GM18498 (cell line): Measurements from ENCODE around the gene PLK1.
"Not testable (repeated sequence)": the region's sequence is repeated elsewhere in the genome, so short reads cannot be mapped to it uniquely, and the experiment has no call there.

Experiments used
- ATAC-seq: cut with Tn5 transposase; IDR thresholded peaks from one replicate; pipeline ENCODE4 v1.9.1; 2021; ENCODE audit warnings: mild to moderate bottlenecking, moderate library complexity; ENCODE audit not compliant: unreplicated experiment

The PLK1 gene

GRCh38 chr16:23706439-23706838 lies 27.8 kb downstream of the PLK1 start:
- no peak for ATAC-seq

- ATAC-seq: no peak
Measured at GRCh38 chr16:23709536-23709935, 30.8 kb downstream of the PLK1 start.

DNA sequence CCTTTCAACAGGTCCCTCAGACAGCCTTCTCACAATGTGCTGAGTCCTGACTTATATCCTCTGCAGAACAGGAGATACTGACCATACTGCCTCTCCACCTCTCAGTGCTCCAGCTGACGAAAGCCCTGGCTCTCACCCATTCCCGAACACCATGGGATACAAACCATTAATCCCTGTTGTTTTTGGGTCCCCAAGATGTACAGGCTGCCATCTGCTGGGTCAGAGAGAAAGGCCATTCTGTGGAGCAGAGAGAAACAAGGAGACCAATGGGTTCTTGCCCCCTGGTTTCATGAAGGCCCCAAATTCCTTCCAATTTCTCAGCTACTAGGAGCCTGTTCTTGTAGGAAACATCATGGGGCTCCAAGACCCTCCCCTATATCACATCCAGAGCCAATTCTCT lies 31.3 kb downstream of the PLK1 start:
- ATAC-seq: no peak

- ATAC-seq: no peak
Measured at GRCh38 chr16:23710504-23710903, 31.8 kb downstream of the PLK1 start.

DNA sequence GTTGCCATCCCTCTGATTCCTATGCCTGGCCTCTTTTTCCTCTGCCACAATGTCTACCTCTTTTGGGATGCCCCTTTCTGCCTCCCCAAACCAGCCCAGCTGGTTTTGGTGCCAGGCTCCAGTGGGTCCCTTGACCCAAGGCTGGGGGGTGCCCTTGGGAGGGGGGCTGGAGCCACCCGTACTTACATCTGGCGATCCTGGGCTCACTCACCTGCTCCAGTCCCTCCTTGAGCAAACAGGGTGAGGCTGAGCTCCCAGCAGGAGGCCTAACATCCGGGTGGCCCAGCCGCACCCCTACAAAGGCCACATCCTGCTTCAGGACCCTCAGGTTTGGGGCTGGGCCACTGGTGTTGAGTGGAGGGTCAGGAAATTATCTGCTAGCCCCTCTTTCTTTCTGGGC lies 33.1 kb downstream of the PLK1 start:
- no peak for ATAC-seq

- no peak for ATAC-seq
Measured at GRCh38 chr16:23712976-23713375, 34.3 kb downstream of the PLK1 start, which contains the start of gene ERN2. Gene ERN2, minus strand, starts transcription at chr16:23713222. Its CDS starts 35 bp downstream, at chr16:23713187.

- no peak for ATAC-seq
Measured at GRCh38 chr16:23716484-23716883, 37.8 kb downstream of the PLK1 start.

- ATAC-seq: not testable (repeated sequence)
Measured at GRCh38 chr16:23722613-23723240, 44.0 kb downstream of the PLK1 start.

- no peak for ATAC-seq
Measured at GRCh38 chr16:23724096-23724784, 45.6 kb downstream of the PLK1 start.

GRCh38 chr16:23724785-23725131 lies 46.1 kb downstream of the PLK1 start:
- ATAC-seq: no peak

- no peak for ATAC-seq
Measured at GRCh38 chr16:23726710-23727109, 48.0 kb downstream of the PLK1 start.

GRCh38 chr16:23728112-23728477 lies 49.4 kb downstream of the PLK1 start:
- no peak for ATAC-seq

DNA sequence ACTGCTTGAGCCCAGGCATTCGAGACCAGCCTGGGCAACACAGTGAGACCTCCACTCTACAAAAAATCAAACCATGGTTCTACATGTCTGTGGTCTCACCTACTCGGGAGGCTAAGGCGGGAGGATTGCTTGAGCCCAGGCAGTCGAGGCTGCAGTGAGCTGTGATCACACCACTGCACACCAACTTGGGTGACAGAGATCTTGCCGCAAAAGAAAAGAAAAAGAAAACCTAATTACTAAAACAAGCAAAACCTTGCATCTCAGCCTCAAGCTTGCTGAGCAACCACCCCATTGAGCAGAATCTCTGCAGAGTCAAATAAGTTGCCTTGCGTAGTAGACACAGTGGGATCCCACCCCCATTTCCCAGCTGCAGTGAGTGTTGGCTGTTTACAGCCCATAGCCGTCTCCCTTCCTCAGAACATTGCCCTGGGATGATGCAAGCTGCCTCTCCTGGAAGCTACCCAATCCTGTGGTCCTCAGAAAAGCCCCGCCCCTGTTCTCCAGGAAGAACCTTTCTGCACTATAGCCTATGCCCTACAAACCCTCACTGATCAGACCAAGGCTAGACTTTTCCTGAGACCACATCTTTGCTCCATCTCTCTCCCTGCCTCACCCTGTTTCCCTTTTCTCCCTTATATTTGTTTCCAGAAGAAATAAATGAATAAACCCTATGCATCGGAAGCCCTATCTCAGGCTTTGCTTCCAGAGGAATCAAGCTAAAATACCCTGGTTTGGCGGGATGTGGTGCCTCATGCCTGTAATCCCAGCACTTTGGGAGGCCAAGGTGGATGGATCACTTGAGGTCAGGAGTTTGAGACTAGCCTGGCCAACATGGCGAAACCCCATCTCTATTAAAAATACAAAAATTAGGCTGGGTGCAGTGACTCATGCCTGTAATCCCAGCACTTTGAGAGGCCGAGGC lies 51.1 kb downstream of the PLK1 start:
- no peak for ATAC-seq

DNA sequence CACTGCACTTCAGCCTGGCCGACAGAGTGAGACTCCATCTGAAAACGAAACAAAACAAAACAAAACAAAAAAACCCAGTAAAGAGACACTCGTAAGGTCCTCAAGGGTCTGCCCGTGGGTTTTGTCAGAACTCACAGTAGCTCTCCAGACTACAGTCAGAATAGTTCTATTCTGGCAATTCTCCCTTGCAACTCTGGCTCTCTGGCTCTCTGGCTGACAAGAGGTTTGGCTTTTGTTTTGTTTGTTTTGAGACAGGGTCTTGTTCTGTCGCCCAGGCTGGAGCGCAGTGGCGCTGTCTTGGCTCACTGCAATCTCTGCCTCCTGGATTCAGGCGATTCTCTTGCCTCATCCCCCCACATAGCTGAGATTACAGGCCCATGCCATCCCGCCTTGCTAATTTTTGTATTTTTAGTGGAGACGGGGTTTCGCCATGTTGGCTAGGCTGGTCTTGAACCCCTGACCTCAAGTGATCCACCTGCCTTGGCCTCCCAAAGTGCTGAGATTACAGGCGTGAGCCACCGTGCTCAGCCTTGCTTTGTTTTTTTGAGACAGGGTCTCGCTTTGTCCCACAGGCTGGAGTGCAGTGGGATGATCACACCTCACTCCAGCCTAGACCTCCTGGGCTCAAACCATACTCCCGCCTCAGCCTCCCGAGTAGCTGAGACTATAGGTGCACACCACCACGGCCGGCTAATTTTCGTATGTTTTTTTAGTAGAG lies 55.6 kb downstream of the PLK1 start:
- no peak for ATAC-seq

GRCh38 chr16:23737423-23738028 lies 58.8 kb downstream of the PLK1 start:
- ATAC-seq: not testable (repeated sequence)

- no peak for ATAC-seq
Measured at GRCh38 chr16:23739516-23739915, 60.8 kb downstream of the PLK1 start.
